K562 (cell line): ENCODE results near the gene PPP1R3G. TPM values are rescaled to one million over a fixed set of nuclear protein-coding genes. Genes with fewer than 3 reads are reported as not detected.

Experiments
- ATAC-seq: fragments of 200-7000 bp; cut with Tn5 transposase; 3 replicates; pipeline ENCODE4 v1.9.1; 2020; ENCODE audit warnings: moderate library complexity
- BruUV-seq: library from RNA; stranded (reverse); fragments of 400-500 nt; replicated peaks from 2 replicates; lab custom pipeline; 2021; lab: Mats Ljungman, UMichigan
- CTCF ChIA-PET: fragments of 300-600 bp; formaldehyde crosslinking; extraction: SDS; loops from one replicate; lab custom pipeline; 2021; ENCODE audit warnings: low intra/inter-chr PET ratio; lab: Yijun Ruan, JAX
- POLR2A ChIA-PET: fragments of 300-600, 350-650 bp; sonication (Branson Sonifier 250); formaldehyde crosslinking; extraction: SDS; loops from one replicate; lab custom pipeline; 2021; ENCODE audit warnings: antibody characterized with exemption, inconsistent platforms; lab: Yijun Ruan, JAX
- DNase-seq, 4 experiments: peaks; one replicate each; pipeline versions ENCODE4 v3.0.0 to v3.0.0-alpha.2; 2011 to 2018; ENCODE audit warnings: low spot score in 3 of 4, mixed read lengths in 3 of 4; ENCODE audit errors: extremely low read depth in 1 of 4
- FAIRE-seq: peaks from 2 replicates; lab custom pipeline; 2011; peaks lifted over from hg19 to GRCh38; lab: Jason Lieb, UNC
- H2AFZ ChIP-seq: 2 replicates; pipeline ENCODE4 v1.6.0; 2011; ENCODE audit warnings: low read depth, low read length, control low read depth, inconsistent platforms
- H3K27ac ChIP-seq: fragments of 200-600 bp; 3 replicates; pipeline ENCODE4 v1.8.0; 2011; ENCODE audit warnings: low read depth, mild to moderate bottlenecking, control low read depth, inconsistent platforms, low read length, moderate library complexity, mixed read lengths; ENCODE audit errors: extremely low read depth
- H3K27me3 ChIP-seq, 2 experiments: fragments of 300-600 bp in 1 of 2; 2 replicates in 1 of 2; 3 replicates in 1 of 2; pipeline versions ENCODE4 v1.6.0 to v1.8.0; 2011; ENCODE audit warnings: inconsistent platforms in 2 of 2, low read length in 2 of 2, mild to moderate bottlenecking in 1 of 2, mixed read lengths in 1 of 2, moderate library complexity in 1 of 2; ENCODE audit not compliant: control insufficient read depth in 2 of 2, insufficient read depth in 2 of 2
- H3K36me3 ChIP-seq: fragments of 300-600 bp; 3 replicates; pipeline ENCODE4 v1.8.0; 2011; ENCODE audit warnings: mild to moderate bottlenecking, low read length, inconsistent platforms; ENCODE audit not compliant: control insufficient read depth, insufficient read depth
- H3K4me1 ChIP-seq, 2 experiments: fragments of 200-600 bp in 1 of 2; replicated peaks in 1 of 2; 2 replicates in 1 of 2; 3 replicates in 1 of 2; pipeline versions ENCODE4 v1.5.1 to v1.8.0; 2011; ENCODE audit warnings: inconsistent platforms in 2 of 2, low read length in 2 of 2, mild to moderate bottlenecking in 1 of 2, mixed read lengths in 1 of 2, moderate library complexity in 1 of 2; ENCODE audit not compliant: control insufficient read depth in 2 of 2, insufficient read depth in 2 of 2
- H3K4me2 ChIP-seq: 2 replicates; pipeline ENCODE4 v1.6.1; 2011; ENCODE audit warnings: low read length, control low read depth, inconsistent platforms, mixed read lengths; ENCODE audit not compliant: insufficient read depth
- H3K4me3 ChIP-seq: fragments of 200-600 bp; sonication (generic), shearing (Covaris generic); 2 replicates; pipeline ENCODE4 v1.5.1; 2016; ENCODE audit warnings: control low read depth, inconsistent platforms
- H3K79me2 ChIP-seq: fragments of 200-600 bp; 3 replicates; pipeline ENCODE4 v1.8.0; 2011; ENCODE audit warnings: low read length, inconsistent platforms; ENCODE audit not compliant: control insufficient read depth, insufficient read depth
- H3K9ac ChIP-seq, 2 experiments: 2 replicates each; pipeline versions ENCODE4 v1.6.0 to v1.6.1; 2011; ENCODE audit warnings: low read depth in 2 of 2, low read length in 2 of 2, control low read depth in 1 of 2, inconsistent platforms in 1 of 2, mild to moderate bottlenecking in 1 of 2, mixed read lengths in 1 of 2; ENCODE audit not compliant: insufficient read depth in 1 of 2
- H3K9me1 ChIP-seq: one replicate; pipeline ENCODE4 v1.6.0; 2011; ENCODE audit warnings: inconsistent platforms, mild to moderate bottlenecking, low read length, moderate library complexity; ENCODE audit not compliant: control insufficient read depth, insufficient read depth
- H3K9me3 ChIP-seq: replicated peaks from 2 replicates; pipeline ENCODE4 v1.5.1; 2011; ENCODE audit warnings: low read depth, low read length, inconsistent platforms; ENCODE audit not compliant: control insufficient read depth, insufficient read depth
- H4K20me1 ChIP-seq: replicated peaks from 2 replicates; pipeline ENCODE4 v1.6.1; 2011; ENCODE audit warnings: low read length, inconsistent platforms, mixed read lengths; ENCODE audit not compliant: control insufficient read depth, insufficient read depth
- ADNP ChIP-seq: fragments of 200-800 bp; sonication (Bioruptor generic); IDR thresholded peaks from 2 replicates; pipeline ENCODE4 v1.6.1; 2016; ENCODE audit warnings: missing genetic modification characterization, missing compliant biosample characterization
- ETS2 ChIP-seq: IDR thresholded peaks from 2 replicates; pipeline ENCODE4 v1.6.1; 2016; ENCODE audit warnings: borderline replicate concordance, missing genetic modification characterization, mild to moderate bottlenecking, moderate library complexity, missing compliant biosample characterization; ENCODE audit not compliant: poor library complexity, severe bottlenecking
- HNRNPUL1 ChIP-seq: fragments of 200-400 bp; formaldehyde crosslinking; IDR thresholded peaks from 2 replicates; pipeline ENCODE4 v1.6.1; 2017; ENCODE audit warnings: low read length
- NELFE ChIP-seq: IDR thresholded peaks from 2 replicates; pipeline ENCODE4 v1.6.1; 2011; ENCODE audit warnings: mild to moderate bottlenecking; ENCODE audit not compliant: insufficient read depth, insufficient read length
- PHF8 ChIP-seq: fragments of 200-600 bp; sonication (generic); IDR thresholded peaks from 2 replicates; pipeline ENCODE4 v1.6.1; 2012; ENCODE audit warnings: mixed run types, mild to moderate bottlenecking, inconsistent platforms, low read length, moderate library complexity, borderline replicate concordance
- RBFOX2 ChIP-seq: fragments of 200-400 bp; formaldehyde crosslinking; IDR thresholded peaks from 2 replicates; pipeline ENCODE4 v1.6.1; 2017; ENCODE audit warnings: low read depth, mild to moderate bottlenecking, low read length, moderate library complexity
- ZBED1 ChIP-seq: IDR thresholded peaks from 2 replicates; pipeline ENCODE4 v1.6.1; 2014
- ZNF3 ChIP-seq: fragments of 250-450 bp; sonication (Bioruptor Pico); IDR thresholded peaks from 2 replicates; pipeline ENCODE4 v1.5.0; 2021; ENCODE audit warnings: mild to moderate bottlenecking, moderate library complexity
- ZNF311 ChIP-seq: fragments of 250-450 bp; sonication (Bioruptor Pico); IDR thresholded peaks from 2 replicates; pipeline ENCODE4 v1.4.0; 2020; ENCODE audit warnings: mild to moderate bottlenecking, moderate library complexity
- ZNF695 ChIP-seq: fragments of 450-650 bp; formaldehyde crosslinking; IDR thresholded peaks from 2 replicates; pipeline ENCODE4 v1.4.0; 2020; ENCODE audit warnings: mild to moderate bottlenecking, moderate library complexity
- ZNF764 ChIP-seq: fragments of 250-450 bp; sonication (Bioruptor Pico); IDR thresholded peaks from 2 replicates; pipeline ENCODE4 v1.4.0; 2020; ENCODE audit warnings: low read depth, mild to moderate bottlenecking, moderate library complexity
- WGBS: fragments of 100-300 bp; shearing (Covaris generic); methylation state at CpG from one replicate; pipeline ENCODE4 v1.1.6; 2016; ENCODE audit warnings: low coverage, mixed read lengths; ENCODE audit not compliant: insufficient coverage; ENCODE audit errors: missing lambda C conversion rate; 5-methylcytosine and 5-hydroxymethylcytosine counted together
- in situ Hi-C: fragments of 300-500 bp; cut with MboI; formaldehyde crosslinking; loops from 4 replicates; pipeline ENCODE4 v1.15.0; 2018; ENCODE audit warnings: inconsistent platforms, mixed read lengths
- intact Hi-C: fragments of 100-400 bp; cut with micrococcal nuclease; formaldehyde crosslinking; loops from 2 replicates; pipeline ENCODE4 v1.14.2; 2022
- polyA plus RNA-seq, 8 experiments: library from polyadenylated mRNA; depleted of rRNA in 4 of 8; stranded (reverse) in 5 of 8; unstranded in 3 of 8; fragments of >200 nt; fragmentation: Nextera tagmentation in 2 of 8; fragmentation: Illumina TruSeq in 1 of 8; extraction: Ambion mirVana in 2 of 8; extraction: Trizol in 1 of 8; gene quantifications; 2 replicates each; pipeline versions ENCODE4 v1.2.1 to v1.2.3, GENCODE V29; 2011 to 2014; ENCODE audit warnings: inconsistent platforms in 1 of 8, missing spikeins in 1 of 8
- total RNA-seq, 7 experiments: library from RNA; depleted of rRNA in 6 of 7; stranded (reverse); fragments of >200 nt in 6 of 7; fragmentation: Illumina TruSeq in 2 of 7; extraction: Trizol in 2 of 7; gene quantifications; 2 replicates each; pipeline versions ENCODE4 v1.2.1 to v1.2.3, GENCODE V29; 2011 to 2021; ENCODE audit warnings: low replicate concordance in 1 of 7
- TF ChIP-seq, protein P1 (sequence below): fragments of 250-450 bp; sonication (Bioruptor Pico); IDR thresholded peaks from 2 replicates; pipeline ENCODE4 v1.5.1; 2021; ENCODE audit warnings: mild to moderate bottlenecking
- TF ChIP-seq, protein P2 (sequence below): fragments of 450-650 bp; IDR thresholded peaks from 2 replicates; pipeline ENCODE4 v1.6.1; 2016; ENCODE audit warnings: borderline replicate concordance
- TF ChIP-seq, protein P3 (sequence below): fragments of 250-450 bp; sonication (Bioruptor Pico); IDR thresholded peaks from 2 replicates; pipeline ENCODE4 v1.9.0; 2021; ENCODE audit warnings: mild to moderate bottlenecking
- TF ChIP-seq, protein P4 (sequence below): sonication (generic); formaldehyde crosslinking; IDR thresholded peaks from 2 replicates; pipeline ENCODE4 v1.8.1; 2023; ENCODE audit warnings: mild to moderate bottlenecking, missing genetic modification reagents, moderate library complexity
- TF ChIP-seq, protein P5 (sequence below): fragments of 450-650 bp; formaldehyde crosslinking; IDR thresholded peaks from 2 replicates; pipeline ENCODE4 v1.4.0; 2020; ENCODE audit warnings: mild to moderate bottlenecking

The PPP1R3G gene
- total and polyA plus RNA-seq, 9 of the 15 experiments (the other 6 are each of a cell fraction or from before 2014, with no cell fraction given): 0.01 to 0.13 (median 0.01) TPM; not detected in 4

DNA sequence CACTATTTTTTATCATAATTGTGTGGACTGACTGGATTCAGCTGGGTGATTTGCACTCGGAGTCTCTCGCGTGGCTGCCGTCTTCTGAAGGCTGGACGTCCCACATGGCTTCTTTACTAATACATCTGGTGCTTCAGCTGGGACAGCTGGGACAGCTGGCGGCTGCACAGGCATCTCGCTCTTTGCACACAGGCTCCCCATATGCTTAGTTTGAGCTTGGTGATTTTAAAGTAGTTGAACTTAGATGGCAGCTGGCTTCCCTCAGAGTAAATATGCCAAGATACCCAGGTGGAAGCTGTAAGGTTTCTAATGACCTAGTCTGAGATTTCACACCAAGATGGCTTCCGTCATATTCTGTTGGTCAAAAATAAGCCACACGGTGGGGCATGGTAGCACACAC, 38.7 kb upstream of the PPP1R3G start:
- no peaks in the 10 kb centered on the region for H3K36me3 ChIP-seq
- no peaks in the 10 kb centered on the region for H3K9me3 ChIP-seq
- no peak for DNase-seq
- H3K4me3 ChIP-seq: no peak overlapping the region
- ChIA-PET CTCF (no interaction called here), POLR2A (interaction anchor here (0.9 to 1.4 kb wide), 2 partner anchors 11 to 18 kb away, joined by 4 to 5 read pairs; no protein-coding TSS in a partner anchor)
- WGBS: 31% methylated on average over 9 of the region's 9 CpGs
- H3K9ac ChIP-seq: no peak overlapping the region
- no peak overlapping the region for H2AFZ ChIP-seq
- H3K4me1 ChIP-seq: no peaks in the 10 kb centered on the region
- H3K4me2 ChIP-seq: no peak overlapping the region
- ATAC-seq: no peak
- intact Hi-C loops (no loop called here), in situ Hi-C loops (no loop called here)
- H3K27ac ChIP-seq: no peak overlapping the region
- no peaks in the 10 kb centered on the region for H3K79me2 ChIP-seq
- BruUV-seq: no TSS peak
- FAIRE-seq: no peak
- H3K9me1 ChIP-seq: no peaks in the 10 kb centered on the region
- peaks cover 2 to 26% of the 10 kb centered on the region in 2 experiments; a peak in 4 of 5 replicates for H3K27me3 ChIP-seq
- no peaks in the 10 kb centered on the region for H4K20me1 ChIP-seq
- TF ChIP-seq, protein P1, sequence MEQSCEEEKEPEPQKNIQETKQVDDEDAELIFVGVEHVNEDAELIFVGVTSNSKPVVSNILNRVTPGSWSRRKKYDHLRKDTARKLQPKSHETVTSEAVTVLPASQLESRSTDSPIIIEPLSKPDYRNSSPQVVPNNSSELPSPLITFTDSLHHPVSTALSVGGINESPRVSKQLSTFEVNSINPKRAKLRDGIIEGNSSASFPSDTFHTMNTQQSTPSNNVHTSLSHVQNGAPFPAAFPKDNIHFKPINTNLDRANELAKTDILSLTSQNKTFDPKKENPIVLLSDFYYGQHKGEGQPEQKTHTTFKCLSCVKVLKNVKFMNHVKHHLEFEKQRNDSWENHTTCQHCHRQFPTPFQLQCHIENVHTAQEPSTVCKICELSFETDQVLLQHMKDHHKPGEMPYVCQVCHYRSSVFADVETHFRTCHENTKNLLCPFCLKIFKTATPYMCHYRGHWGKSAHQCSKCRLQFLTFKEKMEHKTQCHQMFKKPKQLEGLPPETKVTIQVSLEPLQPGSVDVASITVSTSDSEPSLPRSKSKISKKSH (CRISPR knock-in tag): no peak
- no peak for TF ChIP-seq ADNP (tag)
- no peak for TF ChIP-seq RBFOX2
- no peak for TF ChIP-seq NELFE
- TF ChIP-seq PHF8: no peak
- no peak for TF ChIP-seq ZNF311 (CRISPR knock-in tag)
- TF ChIP-seq, protein P2, sequence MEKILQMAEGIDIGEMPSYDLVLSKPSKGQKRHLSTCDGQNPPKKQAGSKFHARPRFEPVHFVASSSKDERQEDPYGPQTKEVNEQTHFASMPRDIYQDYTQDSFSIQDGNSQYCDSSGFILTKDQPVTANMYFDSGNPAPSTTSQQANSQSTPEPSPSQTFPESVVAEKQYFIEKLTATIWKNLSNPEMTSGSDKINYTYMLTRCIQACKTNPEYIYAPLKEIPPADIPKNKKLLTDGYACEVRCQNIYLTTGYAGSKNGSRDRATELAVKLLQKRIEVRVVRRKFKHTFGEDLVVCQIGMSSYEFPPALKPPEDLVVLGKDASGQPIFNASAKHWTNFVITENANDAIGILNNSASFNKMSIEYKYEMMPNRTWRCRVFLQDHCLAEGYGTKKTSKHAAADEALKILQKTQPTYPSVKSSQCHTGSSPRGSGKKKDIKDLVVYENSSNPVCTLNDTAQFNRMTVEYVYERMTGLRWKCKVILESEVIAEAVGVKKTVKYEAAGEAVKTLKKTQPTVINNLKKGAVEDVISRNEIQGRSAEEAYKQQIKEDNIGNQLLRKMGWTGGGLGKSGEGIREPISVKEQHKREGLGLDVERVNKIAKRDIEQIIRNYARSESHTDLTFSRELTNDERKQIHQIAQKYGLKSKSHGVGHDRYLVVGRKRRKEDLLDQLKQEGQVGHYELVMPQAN: no peak
- no peak for TF ChIP-seq ZNF3 (CRISPR knock-in tag)
- no peak for TF ChIP-seq ZBED1
- TF ChIP-seq HNRNPUL1: no peak
- no peak for TF ChIP-seq ZNF695
- TF ChIP-seq, protein P3, sequence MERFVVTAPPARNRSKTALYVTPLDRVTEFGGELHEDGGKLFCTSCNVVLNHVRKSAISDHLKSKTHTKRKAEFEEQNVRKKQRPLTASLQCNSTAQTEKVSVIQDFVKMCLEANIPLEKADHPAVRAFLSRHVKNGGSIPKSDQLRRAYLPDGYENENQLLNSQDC (CRISPR knock-in tag): no peak
- TF ChIP-seq, protein P4, sequence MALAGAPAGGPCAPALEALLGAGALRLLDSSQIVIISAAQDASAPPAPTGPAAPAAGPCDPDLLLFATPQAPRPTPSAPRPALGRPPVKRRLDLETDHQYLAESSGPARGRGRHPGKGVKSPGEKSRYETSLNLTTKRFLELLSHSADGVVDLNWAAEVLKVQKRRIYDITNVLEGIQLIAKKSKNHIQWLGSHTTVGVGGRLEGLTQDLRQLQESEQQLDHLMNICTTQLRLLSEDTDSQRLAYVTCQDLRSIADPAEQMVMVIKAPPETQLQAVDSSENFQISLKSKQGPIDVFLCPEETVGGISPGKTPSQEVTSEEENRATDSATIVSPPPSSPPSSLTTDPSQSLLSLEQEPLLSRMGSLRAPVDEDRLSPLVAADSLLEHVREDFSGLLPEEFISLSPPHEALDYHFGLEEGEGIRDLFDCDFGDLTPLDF (CRISPR knock-in tag): no peak
- TF ChIP-seq ZNF764 (CRISPR knock-in tag): no peak
- TF ChIP-seq ETS2 (tag): no peak
- TF ChIP-seq, protein P5, sequence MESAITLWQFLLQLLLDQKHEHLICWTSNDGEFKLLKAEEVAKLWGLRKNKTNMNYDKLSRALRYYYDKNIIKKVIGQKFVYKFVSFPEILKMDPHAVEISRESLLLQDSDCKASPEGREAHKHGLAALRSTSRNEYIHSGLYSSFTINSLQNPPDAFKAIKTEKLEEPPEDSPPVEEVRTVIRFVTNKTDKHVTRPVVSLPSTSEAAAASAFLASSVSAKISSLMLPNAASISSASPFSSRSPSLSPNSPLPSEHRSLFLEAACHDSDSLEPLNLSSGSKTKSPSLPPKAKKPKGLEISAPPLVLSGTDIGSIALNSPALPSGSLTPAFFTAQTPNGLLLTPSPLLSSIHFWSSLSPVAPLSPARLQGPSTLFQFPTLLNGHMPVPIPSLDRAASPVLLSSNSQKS: no peak
